ENCODE measurements around the gene SNTN.
"Not testable (repeated sequence)": the region's sequence is repeated elsewhere in the genome, so short reads cannot be mapped to it uniquely, and the experiment has no call there.

SNTN gene

GRCh38 chr3:63652066-63652725, at the start of gene SNTN:
SNTN (plus strand) TSS chr3:63652675; CDS start chr3:63652688, 13 bp downstream.
- DNase-seq (ENCODE audit: low read depth in 2 of 2), result no peak

GRCh38 chr3:63607716-63608115, 44.8 kb upstream of the SNTN start:
- DNase-seq (ENCODE audit: low read depth in 2 of 2), result no peak

- DNase-seq (ENCODE audit: low read depth in 2 of 2), result no peak
Measured at GRCh38 chr3:63609408-63609807, 43.1 kb upstream of the SNTN start.

GRCh38 chr3:63609834-63610233, 42.6 kb upstream of the SNTN start:
- DNase-seq (ENCODE audit: low read depth in 2 of 2), result no peak

GRCh38 chr3:63611382-63611781, 41.1 kb upstream of the SNTN start:
- DNase-seq (ENCODE audit: low read depth in 2 of 2), result no peak

- DNase-seq (ENCODE audit: low read depth in 2 of 2), result no peak
Measured at GRCh38 chr3:63613561-63613960, 38.9 kb upstream of the SNTN start.

GRCh38 chr3:63617391-63617790, 35.1 kb upstream of the SNTN start:
- no peak for DNase-seq (ENCODE audit: low read depth in 2 of 2)

- no peak for DNase-seq (ENCODE audit: low read depth in 2 of 2)
Measured at GRCh38 chr3:63624941-63625560, 27.4 kb upstream of the SNTN start.

GRCh38 chr3:63631670-63632069, 20.8 kb upstream of the SNTN start:
- no peak for DNase-seq (ENCODE audit: low read depth in 2 of 2)

GRCh38 chr3:63635186-63635585, 17.3 kb upstream of the SNTN start:
- DNase-seq (ENCODE audit: low read depth in 2 of 2), result no peak

GRCh38 chr3:63639806-63640205, 12.7 kb upstream of the SNTN start:
- no peak for DNase-seq (ENCODE audit: low read depth in 2 of 2)

- no peak for DNase-seq (ENCODE audit: low read depth in 2 of 2)
Measured at GRCh38 chr3:63642488-63642887, 10.0 kb upstream of the SNTN start.

GRCh38 chr3:63644212-63644797, 8.2 kb upstream of the SNTN start:
- no peak for DNase-seq (ENCODE audit: low read depth in 2 of 2)

- DNase-seq (ENCODE audit: low read depth in 2 of 2), result not testable (repeated sequence)
Measured at GRCh38 chr3:63644928-63645781, 7.3 kb upstream of the SNTN start.

- DNase-seq (ENCODE audit: low read depth in 2 of 2), result no peak
Measured at GRCh38 chr3:63654211-63654610, 1.7 kb downstream of the SNTN start.

GRCh38 chr3:63654931-63655330, 2.5 kb downstream of the SNTN start:
- DNase-seq (ENCODE audit: low read depth in 2 of 2), result no peak

- no peak for DNase-seq (ENCODE audit: low read depth in 2 of 2)
Measured at GRCh38 chr3:63655519-63655918, 3.0 kb downstream of the SNTN start.

GRCh38 chr3:63656786-63657185, 4.3 kb downstream of the SNTN start:
- no peak for DNase-seq (ENCODE audit: low read depth in 2 of 2)

GRCh38 chr3:63661242-63661641, 8.8 kb downstream of the SNTN start:
- DNase-seq (ENCODE audit: low read depth in 2 of 2), result no peak

GRCh38 chr3:63662011-63662410, 9.5 kb downstream of the SNTN start:
- no peak for DNase-seq (ENCODE audit: low read depth in 2 of 2)

- DNase-seq (ENCODE audit: low read depth in 2 of 2), result no peak
Measured at GRCh38 chr3:63662500-63662899, 10.0 kb downstream of the SNTN start.

GRCh38 chr3:63670544-63670943, 18.1 kb downstream of the SNTN start:
- no peak for DNase-seq (ENCODE audit: low read depth in 2 of 2)
